Natural killer cell (primary cell): ENCODE results near the gene RALY. TPM values are rescaled to one million over a fixed set of nuclear protein-coding genes. Genes with fewer than 3 reads are reported as not detected.

Source experiments
- ATAC-seq, 3 donors: fragments of 150-1000 bp in 2 of 3; fragments of 200-7000 bp in 1 of 3; cut with Tn5 transposase; 1 replicate in 1 of 3; 2 replicates in 2 of 3; pipeline ENCODE4 v1.10.0; 2021; ENCODE audit warnings: mild to moderate bottlenecking in 2 of 3, moderate library complexity in 2 of 3
- DNase-seq, 2 donors: peaks; one replicate each; pipeline versions ENCODE4 v3.0.0 to v3.0.0-alpha.2; 2013 to 2021; ENCODE audit warnings: mixed read lengths in 1 of 2
- H3K27ac ChIP-seq: one replicate; pipeline ENCODE4 v1.5.1; 2013; ENCODE audit warnings: mild to moderate bottlenecking, low read length
- H3K27me3 ChIP-seq: one replicate; pipeline ENCODE4 v1.6.1; 2013; ENCODE audit warnings: low read length; ENCODE audit not compliant: control insufficient read depth, insufficient read depth
- H3K36me3 ChIP-seq: one replicate; pipeline ENCODE4 v1.6.1; 2013; ENCODE audit warnings: low read length; ENCODE audit not compliant: control insufficient read depth, insufficient read depth
- H3K4me1 ChIP-seq: one replicate; pipeline ENCODE4 v1.6.1; 2013; ENCODE audit warnings: low read length; ENCODE audit not compliant: control insufficient read depth, insufficient read depth
- H3K4me3 ChIP-seq: one replicate; pipeline ENCODE4 v1.5.1; 2013; ENCODE audit warnings: low read length
- H3K9me3 ChIP-seq: one replicate; pipeline ENCODE4 v1.6.1; 2013; ENCODE audit warnings: low read length; ENCODE audit not compliant: control insufficient read depth, insufficient read depth
- H3K27ac Mint-ChIP-seq, 2 donors: one replicate each; pipeline ENCODE4 v1.8.0; 2022; ENCODE audit warnings: mild to moderate bottlenecking in 2 of 2, mixed read lengths in 2 of 2, moderate library complexity in 1 of 2
- H3K27me3 Mint-ChIP-seq, 2 donors: one replicate each; pipeline ENCODE4 v1.8.0; 2022; ENCODE audit warnings: low read depth in 2 of 2, mixed read lengths in 2 of 2
- H3K36me3 Mint-ChIP-seq: one replicate; pipeline ENCODE4 v1.8.0; 2022; ENCODE audit warnings: mixed read lengths
- H3K4me1 Mint-ChIP-seq, 2 donors: one replicate each; pipeline ENCODE4 v1.8.0; 2022; ENCODE audit warnings: mixed read lengths in 2 of 2
- H3K4me3 Mint-ChIP-seq: one replicate; pipeline ENCODE4 v1.8.0; 2022; ENCODE audit warnings: mild to moderate bottlenecking, moderate library complexity, mixed read lengths
- H3K9me3 Mint-ChIP-seq, 2 donors: one replicate each; pipeline ENCODE4 v1.8.0; 2022; ENCODE audit warnings: mixed read lengths in 2 of 2
- CTCF ChIP-seq: fragments of 200-600 bp; IDR thresholded peaks from one replicate; pipeline ENCODE4 v1.8.0; 2022; ENCODE audit warnings: antibody characterized with exemption
- WGBS: methylation state at CpG from one replicate; pipeline ENCODE4 v1.1.7; 2013; ENCODE audit warnings: missing lambda C conversion rate; ENCODE audit not compliant: insufficient coverage; 5-methylcytosine and 5-hydroxymethylcytosine counted together
- intact Hi-C: fragments of 100-400 bp; cut with micrococcal nuclease; formaldehyde crosslinking; loops from one replicate; pipeline ENCODE4 v1.14.2; 2022
- total RNA-seq, 4 donors: library from RNA; stranded (reverse); fragments of 120-200 nt in 1 of 4; gene quantifications; one replicate each; pipeline versions ENCODE4 v1.2.3 to v1.2.4, GENCODE V29; 2013 to 2022

Gene RALY
- total RNA-seq, 3 donors from 2014 or later (not counting 1 experiment from before 2014, with no cell fraction given): 194 to 204 (median 198) TPM

GRCh38 chr20:34010405-34010931 is 16.8 kb downstream of the RALY start:
- Histone ChIP-seq H3K9me3 (no peaks in the 10 kb centered on the region), H3K27ac (peak overlapping the region; percentile 56), H3K4me3 (no peak overlapping the region), H3K27me3 (no peaks in the 10 kb centered on the region), H3K36me3 (no peaks in the 10 kb centered on the region), H3K4me1 (peaks cover 34% of the 10 kb centered on the region)
- no peaks in the 10 kb centered on the region for H3K36me3 Mint-ChIP-seq
- WGBS: 94% methylated on average over 3 of the region's 3 CpGs
- H3K4me3 Mint-ChIP-seq: peak overlapping the region; percentile 81
- TF ChIP-seq CTCF: no peak
- DNase-seq: no peak
- H3K4me1 Mint-ChIP-seq: peaks cover 85% of the 10 kb centered on the region in 2 donors
- no peak for ATAC-seq
- H3K9me3 Mint-ChIP-seq: no peaks in the 10 kb centered on the region
- H3K27ac Mint-ChIP-seq: peak overlapping the region; percentile 86
- H3K27me3 Mint-ChIP-seq: no peaks in the 10 kb centered on the region
- intact Hi-C loops: loop anchor here (5.0 kb wide), 1 partner anchor 37 kb away; no protein-coding TSS in a partner anchor

- Mint-ChIP-seq H3K36me3 (no peaks in the 10 kb centered on the region), H3K4me3 (peak overlapping the region; percentile 23), H3K27ac (peak overlapping the region; percentile 86), H3K4me1 (peaks cover 85% of the 10 kb centered on the region in 2 donors), H3K27me3 (no peaks in the 10 kb centered on the region), H3K9me3 (no peaks in the 10 kb centered on the region)
- Histone ChIP-seq H3K4me3 (no peak overlapping the region), H3K27ac (no peak overlapping the region), H3K9me3 (no peaks in the 10 kb centered on the region), H3K27me3 (no peaks in the 10 kb centered on the region), H3K4me1 (peaks cover 37% of the 10 kb centered on the region), H3K36me3 (no peaks in the 10 kb centered on the region)
- DNase-seq (no peak), ATAC-seq (no peak)
- intact Hi-C loops: loop anchor here (5.0 kb wide), 1 partner anchor 36 kb away; no protein-coding TSS in a partner anchor
- TF ChIP-seq CTCF: no peak
- WGBS: 100% methylated on average over 1 of the region's 1 CpG
Measured at GRCh38 chr20:34011275-34011674, 17.6 kb downstream of the RALY start.

GRCh38 chr20:34012330-34012729 is 18.6 kb downstream of the RALY start:
- DNase-seq (no peak), ATAC-seq (no peak)
- Histone ChIP-seq H3K4me3 (no peak overlapping the region), H3K27ac (no peak overlapping the region), H3K27me3 (no peaks in the 10 kb centered on the region), H3K36me3 (no peaks in the 10 kb centered on the region), H3K9me3 (no peaks in the 10 kb centered on the region), H3K4me1 (peaks cover 44% of the 10 kb centered on the region)
- no peaks in the 10 kb centered on the region for H3K36me3 Mint-ChIP-seq
- no peaks in the 10 kb centered on the region for H3K27me3 Mint-ChIP-seq
- peaks cover 88% of the 10 kb centered on the region in 2 donors for H3K4me1 Mint-ChIP-seq
- H3K9me3 Mint-ChIP-seq: no peaks in the 10 kb centered on the region
- H3K4me3 Mint-ChIP-seq: peak overlapping the region; percentile 17
- TF ChIP-seq CTCF: no peak
- peak overlapping the region; percentile 54 to 86 for H3K27ac Mint-ChIP-seq
- intact Hi-C loops: loop anchor here (5.0 kb wide), 1 partner anchor 35 kb away; no protein-coding TSS in a partner anchor
- 77% methylated on average over 4 of the region's 5 CpGs for WGBS

GRCh38 chr20:34012735-34013134 is 19.0 kb downstream of the RALY start:
- H3K36me3 ChIP-seq: no peaks in the 10 kb centered on the region
- intact Hi-C loops: loop anchor here (5.0 kb wide), 1 partner anchor 35 kb away; no protein-coding TSS in a partner anchor
- no peak overlapping the region for H3K4me3 Mint-ChIP-seq
- H3K4me1 ChIP-seq: peaks cover 46% of the 10 kb centered on the region
- no peaks in the 10 kb centered on the region for H3K9me3 ChIP-seq
- no peak for ATAC-seq
- no peak for TF ChIP-seq CTCF
- no peak overlapping the region for H3K27ac ChIP-seq
- 86% methylated on average over 1 of the region's 3 CpGs for WGBS
- H3K9me3 Mint-ChIP-seq: no peaks in the 10 kb centered on the region
- no peak for DNase-seq
- peak overlapping the region; percentile 54 to 86 for H3K27ac Mint-ChIP-seq
- peaks cover 91 to 92% of the 10 kb centered on the region in 2 donors for H3K4me1 Mint-ChIP-seq
- H3K27me3 Mint-ChIP-seq: no peaks in the 10 kb centered on the region
- H3K27me3 ChIP-seq: no peaks in the 10 kb centered on the region
- no peak overlapping the region for H3K4me3 ChIP-seq
- H3K36me3 Mint-ChIP-seq: no peaks in the 10 kb centered on the region
